H9 (cell line): ENCODE data around the gene DCAF17. TPM values are rescaled to one million over a fixed set of nuclear protein-coding genes. Genes with fewer than 3 reads are reported as not detected.
A peak's percentile ranks its signal among the peaks of the same experiment; 100 is the strongest.

Experiments used
- DNase-seq: peaks from one replicate; pipeline ENCODE4 v3.0.0-alpha.2; 2017
- H2AFZ ChIP-seq: one replicate; pipeline ENCODE4 v1.6.1; 2013; ENCODE audit warnings: mild to moderate bottlenecking, low read length, control low read depth, moderate library complexity
- H2AK5ac ChIP-seq: 2 replicates; pipeline ENCODE4 v1.6.1; 2013; ENCODE audit warnings: low read length, control low read depth, mixed read lengths; ENCODE audit not compliant: insufficient read length
- H2BK120ac ChIP-seq: one replicate; pipeline ENCODE4 v1.6.1; 2013; ENCODE audit warnings: low read depth, mild to moderate bottlenecking, low read length, control low read depth, inconsistent platforms; ENCODE audit not compliant: poor library complexity, severe bottlenecking
- H2BK12ac ChIP-seq: 2 replicates; pipeline ENCODE4 v1.6.1; 2013; ENCODE audit warnings: low read length, control low read depth, mixed read lengths, low read depth; ENCODE audit not compliant: insufficient read length
- H2BK15ac ChIP-seq: 2 replicates; pipeline ENCODE4 v1.6.1; 2013; ENCODE audit warnings: low read depth, low read length, control low read depth
- H2BK20ac ChIP-seq: one replicate; pipeline ENCODE4 v1.6.1; 2013; ENCODE audit warnings: low read depth, mild to moderate bottlenecking, low read length, control low read depth, inconsistent platforms; ENCODE audit not compliant: poor library complexity, severe bottlenecking
- H2BK5ac ChIP-seq: 2 replicates; pipeline ENCODE4 v1.6.1; 2013; ENCODE audit warnings: low read length, control low read depth, mixed read lengths; ENCODE audit not compliant: insufficient read length
- H3K14ac ChIP-seq: 2 replicates; pipeline ENCODE4 v1.6.1; 2013; ENCODE audit warnings: low read length, control low read depth; ENCODE audit not compliant: insufficient read depth
- H3K18ac ChIP-seq: 2 replicates; pipeline ENCODE4 v1.6.1; 2013; ENCODE audit warnings: low read depth, mild to moderate bottlenecking, mixed read lengths, low read length, control low read depth; ENCODE audit not compliant: insufficient read length
- H3K23ac ChIP-seq: 2 replicates; pipeline ENCODE4 v1.6.1; 2013; ENCODE audit warnings: low read length, control low read depth, mixed read lengths, low read depth; ENCODE audit not compliant: insufficient read length
- H3K23me2 ChIP-seq: 2 replicates; pipeline ENCODE4 v1.6.1; 2013; ENCODE audit warnings: low read depth, mild to moderate bottlenecking, mixed read lengths, low read length, control low read depth; ENCODE audit not compliant: insufficient read length, poor library complexity, severe bottlenecking
- H3K27ac ChIP-seq: 2 replicates; pipeline ENCODE4 v1.5.1; 2013; ENCODE audit warnings: low read length, control low read depth, mixed read lengths, low read depth; ENCODE audit not compliant: insufficient read length
- H3K27me3 ChIP-seq: 2 replicates; pipeline ENCODE4 v1.6.1; 2013; ENCODE audit warnings: low read length, control low read depth, inconsistent platforms; ENCODE audit not compliant: insufficient read depth
- H3K4ac ChIP-seq: 2 replicates; pipeline ENCODE4 v1.6.1; 2013; ENCODE audit warnings: low read depth, mild to moderate bottlenecking, control low read depth, inconsistent platforms, low read length, moderate library complexity
- H3K4me1 ChIP-seq: 2 replicates; pipeline ENCODE4 v1.6.1; 2013; ENCODE audit warnings: low read length, control low read depth, inconsistent platforms; ENCODE audit not compliant: insufficient read depth
- H3K4me2 ChIP-seq: 2 replicates; pipeline ENCODE4 v1.6.1; 2013; ENCODE audit warnings: low read length, control low read depth, mixed read lengths; ENCODE audit not compliant: insufficient read length, insufficient read depth
- H3K56ac ChIP-seq: 2 replicates; pipeline ENCODE4 v1.6.1; 2013; ENCODE audit warnings: low read depth, mild to moderate bottlenecking, mixed read lengths, low read length, control low read depth; ENCODE audit not compliant: insufficient read length
- H3K79me1 ChIP-seq: 2 replicates; pipeline ENCODE4 v1.6.1; 2013; ENCODE audit warnings: low read depth, mild to moderate bottlenecking, moderate library complexity, low read length, control low read depth, inconsistent platforms; ENCODE audit not compliant: insufficient read depth, poor library complexity, severe bottlenecking
- H3K79me2 ChIP-seq: 2 replicates; pipeline ENCODE4 v1.6.1; 2013; ENCODE audit warnings: low read length, control low read depth, inconsistent platforms; ENCODE audit not compliant: insufficient read depth
- H3K9ac ChIP-seq: 2 replicates; pipeline ENCODE4 v1.6.1; 2013; ENCODE audit warnings: low read length, control low read depth, mixed read lengths; ENCODE audit not compliant: insufficient read length; ENCODE audit errors: extremely low read depth
- H3K9me3 ChIP-seq: one replicate; pipeline ENCODE4 v1.6.1; 2013; ENCODE audit warnings: low read depth, low read length, inconsistent platforms; ENCODE audit not compliant: control insufficient read depth
- H3T11ph ChIP-seq: one replicate; pipeline ENCODE4 v1.6.1; 2013; ENCODE audit warnings: mild to moderate bottlenecking, low read length, control low read depth, inconsistent platforms
- H4K20me1 ChIP-seq: one replicate; pipeline ENCODE4 v1.6.1; 2013; ENCODE audit not compliant: control insufficient read depth, insufficient read length, insufficient read depth
- H4K5ac ChIP-seq: 2 replicates; pipeline ENCODE4 v1.6.1; 2013; ENCODE audit warnings: low read depth, mild to moderate bottlenecking, mixed read lengths, low read length, control low read depth; ENCODE audit not compliant: insufficient read length
- H4K8ac ChIP-seq: replicated peaks from 2 replicates; pipeline ENCODE4 v1.6.1; 2013; ENCODE audit warnings: low read length, control low read depth, mixed read lengths, low read depth; ENCODE audit not compliant: insufficient read length
- H4K91ac ChIP-seq: 2 replicates; pipeline ENCODE4 v1.6.1; 2013; ENCODE audit warnings: low read depth, mild to moderate bottlenecking, moderate library complexity, mixed read lengths, low read length, control low read depth; ENCODE audit not compliant: insufficient read length
- H3K27ac Mint-ChIP-seq, 3 experiments: 2 replicates in 2 of 3; 3 replicates in 1 of 3; pipeline ENCODE4 v1.8.0; 2020 to 2021; ENCODE audit warnings: mixed read lengths in 3 of 3, mild to moderate bottlenecking in 1 of 3, moderate library complexity in 1 of 3
- H3K27me3 Mint-ChIP-seq: 2 replicates; pipeline ENCODE4 v1.8.0; 2021; ENCODE audit warnings: low read depth, mild to moderate bottlenecking, moderate library complexity, mixed read lengths
- H3K36me3 Mint-ChIP-seq, 3 experiments: 2 replicates in 2 of 3; 3 replicates in 1 of 3; pipeline ENCODE4 v1.8.0; 2020 to 2021; ENCODE audit warnings: low read depth in 3 of 3, mixed read lengths in 3 of 3; ENCODE audit not compliant: insufficient read depth in 1 of 3
- H3K4me1 Mint-ChIP-seq, 2 experiments: 2 replicates each; pipeline ENCODE4 v1.8.0; 2020; ENCODE audit warnings: mixed read lengths in 2 of 2
- H3K4me3 Mint-ChIP-seq, 2 experiments: 2 replicates in 1 of 2; 3 replicates in 1 of 2; pipeline ENCODE4 v1.8.0; 2020 to 2021; ENCODE audit warnings: mild to moderate bottlenecking in 2 of 2, mixed read lengths in 2 of 2, moderate library complexity in 1 of 2
- H3K9me3 Mint-ChIP-seq, 2 experiments: 2 replicates in 1 of 2; 3 replicates in 1 of 2; pipeline ENCODE4 v1.8.0; 2020; ENCODE audit warnings: mild to moderate bottlenecking in 2 of 2, mixed read lengths in 2 of 2, moderate library complexity in 1 of 2
- WGBS: extraction: QIAGEN DNeasy Blood & Tissue Kit; methylation state at CpG from one replicate; pipeline ENCODE4 v1.1.7; 2013; ENCODE audit warnings: missing lambda C conversion rate, low lambda C conversion rate, mixed read lengths; ENCODE audit not compliant: insufficient read length; ENCODE audit errors: extremely low coverage; 5-methylcytosine and 5-hydroxymethylcytosine counted together
- total RNA-seq: library from RNA; stranded (reverse); gene quantifications from 2 replicates; pipeline ENCODE4 v1.2.1, GENCODE V29; 2021
- TF ChIP-seq, protein P1 (sequence below): fragments of 200-600 bp; sonication (generic); conservative IDR thresholded peaks from 3 replicates; pipeline ENCODE4 v1.8.0; 2021; ENCODE audit warnings: antibody characterized with exemption, mild to moderate bottlenecking

Gene DCAF17
- total RNA-seq, 1 experiment from 2014 or later: 28.1 TPM

DNA sequence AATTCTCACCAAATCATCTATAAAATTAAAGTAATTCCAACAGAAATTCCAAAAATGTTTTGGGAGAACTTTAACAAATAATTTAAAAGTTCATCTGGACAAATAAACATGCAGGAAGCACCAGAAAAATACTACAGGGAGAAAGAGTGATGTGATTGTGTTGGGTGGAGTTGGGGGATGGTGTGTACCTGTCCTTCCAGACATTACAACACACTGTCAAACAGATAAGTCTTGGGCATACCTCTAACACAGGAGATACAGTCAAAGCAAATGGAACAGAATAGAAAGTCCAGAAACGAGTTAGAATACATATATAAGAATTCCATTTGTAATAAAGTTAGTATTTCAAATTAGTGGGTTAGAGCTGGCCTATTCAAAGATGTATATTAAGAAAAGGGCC is 22.8 kb upstream of the DCAF17 start:
- Histone ChIP-seq H4K5ac (no peak overlapping the region), H3K9me3 (no peaks in the 10 kb centered on the region), H4K20me1 (no peaks in the 10 kb centered on the region), H3K27me3 (no peaks in the 10 kb centered on the region), H3T11ph (no peak overlapping the region), H3K79me2 (peaks cover 4% of the 10 kb centered on the region; the same call in 1 of the 2 replicates), H2BK15ac (no peak overlapping the region), H3K4ac (no peak overlapping the region), H4K8ac (no peak overlapping the region), H2AFZ (no peak overlapping the region), H3K4me2 (no peak overlapping the region), H2AK5ac (no peak overlapping the region), H3K9ac (no peak overlapping the region), H2BK20ac (no peak overlapping the region), H3K4me1 (peaks cover 8% of the 10 kb centered on the region; the same call in 1 of the 2 replicates), H3K18ac (no peak overlapping the region), H3K56ac (no peak overlapping the region), H2BK5ac (no peak overlapping the region), H2BK120ac (no peak overlapping the region), H3K23ac (no peak overlapping the region), H2BK12ac (no peak overlapping the region), H3K14ac (no peak overlapping the region), H3K79me1 (no peaks in the 10 kb centered on the region), H3K27ac (no peak overlapping the region), H3K23me2 (no peaks in the 10 kb centered on the region), H4K91ac (no peak overlapping the region)
- no peaks in the 10 kb centered on the region for H3K9me3 Mint-ChIP-seq
- peak overlapping the region in 1 of 3 experiments; percentile 67; a peak in 1 of 7 replicates for H3K27ac Mint-ChIP-seq
- no peaks in the 10 kb centered on the region for H3K27me3 Mint-ChIP-seq
- H3K4me1 Mint-ChIP-seq: peaks cover 39 to 52% of the 10 kb centered on the region in 2 experiments
- peaks cover 0 to 2% (median 0%) of the 10 kb centered on the region in 3 experiments; a peak in 1 of 7 replicates for H3K36me3 Mint-ChIP-seq
- no peak for DNase-seq
- no peak overlapping the region for H3K4me3 Mint-ChIP-seq
- no CpG with 5 or more reads among the region's 1 CpG for WGBS
- TF ChIP-seq, protein P1, sequence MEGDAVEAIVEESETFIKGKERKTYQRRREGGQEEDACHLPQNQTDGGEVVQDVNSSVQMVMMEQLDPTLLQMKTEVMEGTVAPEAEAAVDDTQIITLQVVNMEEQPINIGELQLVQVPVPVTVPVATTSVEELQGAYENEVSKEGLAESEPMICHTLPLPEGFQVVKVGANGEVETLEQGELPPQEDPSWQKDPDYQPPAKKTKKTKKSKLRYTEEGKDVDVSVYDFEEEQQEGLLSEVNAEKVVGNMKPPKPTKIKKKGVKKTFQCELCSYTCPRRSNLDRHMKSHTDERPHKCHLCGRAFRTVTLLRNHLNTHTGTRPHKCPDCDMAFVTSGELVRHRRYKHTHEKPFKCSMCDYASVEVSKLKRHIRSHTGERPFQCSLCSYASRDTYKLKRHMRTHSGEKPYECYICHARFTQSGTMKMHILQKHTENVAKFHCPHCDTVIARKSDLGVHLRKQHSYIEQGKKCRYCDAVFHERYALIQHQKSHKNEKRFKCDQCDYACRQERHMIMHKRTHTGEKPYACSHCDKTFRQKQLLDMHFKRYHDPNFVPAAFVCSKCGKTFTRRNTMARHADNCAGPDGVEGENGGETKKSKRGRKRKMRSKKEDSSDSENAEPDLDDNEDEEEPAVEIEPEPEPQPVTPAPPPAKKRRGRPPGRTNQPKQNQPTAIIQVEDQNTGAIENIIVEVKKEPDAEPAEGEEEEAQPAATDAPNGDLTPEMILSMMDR: no peak
